ENCODE results near the gene VDR. TPM values are rescaled to one million over a fixed set of nuclear protein-coding genes. Genes with fewer than 3 reads are reported as not detected.

VDR gene
- total and polyA plus RNA-seq, 2 experiments from 2014 or later, result not detected

GRCh38 chr12:47823422-47824086, 81.2 kb downstream of the VDR start:
- H3K27me3 ChIP-seq, result no peaks in the 10 kb centered on the region
- no peaks in the 10 kb centered on the region for H3K9me3 ChIP-seq (ENCODE audit: low read depth)
- TF ChIP-seq CTCF (IDR thresholded peaks at IDR 0.05; ENCODE audit: low read depth, low read length), result no peak
- peaks cover 37% of the 10 kb centered on the region for H3K4me1 ChIP-seq (ENCODE audit: low read depth)
- DNase-seq (ENCODE audit: low read depth in 1 of 2, low spot score in 1 of 2), result no peak
- no peaks in the 10 kb centered on the region for H3K36me3 ChIP-seq
- H3K4me3 ChIP-seq, result no peak overlapping the region
- no peak overlapping the region for H3K27ac ChIP-seq

GRCh38 chr12:47822863-47823262, 81.9 kb downstream of the VDR start:
- Histone ChIP-seq H3K36me3 (no peaks in the 10 kb centered on the region), H3K4me3 (no peak overlapping the region), H3K4me1 (ENCODE audit: low read depth) (peaks cover 36% of the 10 kb centered on the region), H3K9me3 (ENCODE audit: low read depth) (no peaks in the 10 kb centered on the region), H3K27me3 (no peaks in the 10 kb centered on the region), H3K27ac (peak overlapping the region; percentile 58)
- no peak for TF ChIP-seq CTCF (IDR thresholded peaks at IDR 0.05; ENCODE audit: low read depth, low read length)
- no peak for DNase-seq (ENCODE audit: low read depth in 1 of 2, low spot score in 1 of 2)

- H3K36me3 ChIP-seq, result no peaks in the 10 kb centered on the region
- no peaks in the 10 kb centered on the region for H3K27me3 ChIP-seq
- no peak for DNase-seq (ENCODE audit: low read depth in 1 of 2, low spot score in 1 of 2)
- H3K27ac ChIP-seq, result peak overlapping the region; percentile 58
- H3K4me3 ChIP-seq, result no peak overlapping the region
- peaks cover 38% of the 10 kb centered on the region for H3K4me1 ChIP-seq (ENCODE audit: low read depth)
- TF ChIP-seq CTCF (IDR thresholded peaks at IDR 0.05; ENCODE audit: low read depth, low read length), result no peak
- no peaks in the 10 kb centered on the region for H3K9me3 ChIP-seq (ENCODE audit: low read depth)
Measured at GRCh38 chr12:47822401-47822800, 82.4 kb downstream of the VDR start.

GRCh38 chr12:47821346-47821706, 83.5 kb downstream of the VDR start:
- H3K4me3 ChIP-seq, result no peak overlapping the region
- H3K27me3 ChIP-seq, result no peaks in the 10 kb centered on the region
- peaks cover 47% of the 10 kb centered on the region for H3K4me1 ChIP-seq (ENCODE audit: low read depth)
- TF ChIP-seq CTCF (IDR thresholded peaks at IDR 0.05; ENCODE audit: low read depth, low read length), result no peak
- no peak for DNase-seq (ENCODE audit: low read depth in 1 of 2, low spot score in 1 of 2)
- H3K9me3 ChIP-seq (ENCODE audit: low read depth), result no peaks in the 10 kb centered on the region
- H3K27ac ChIP-seq, result peak overlapping the region; percentile 94
- H3K36me3 ChIP-seq, result no peaks in the 10 kb centered on the region

- H3K27me3 ChIP-seq, result no peaks in the 10 kb centered on the region
- no peaks in the 10 kb centered on the region for H3K36me3 ChIP-seq
- DNase-seq (ENCODE audit: low read depth in 1 of 2, low spot score in 1 of 2), result peak; percentile 75 to 98
- peak overlapping the region; percentile 94 for H3K27ac ChIP-seq
- peaks cover 47% of the 10 kb centered on the region for H3K4me1 ChIP-seq (ENCODE audit: low read depth)
- H3K9me3 ChIP-seq (ENCODE audit: low read depth), result no peaks in the 10 kb centered on the region
- no peak for TF ChIP-seq CTCF (IDR thresholded peaks at IDR 0.05; ENCODE audit: low read depth, low read length)
- H3K4me3 ChIP-seq, result peak overlapping the region; percentile 53
Measured at GRCh38 chr12:47820631-47821345, 84.0 kb downstream of the VDR start.
